Muscle of leg (tissue), 11 donors: ENCODE data around the gene DSCAML1. TPM values are rescaled to one million over a fixed set of nuclear protein-coding genes. Genes with fewer than 3 reads are reported as not detected.

ENCODE experiments used
- DNase-seq: peaks from one replicate; pipeline ENCODE4 v3.0.0; 2013
- H3K27ac ChIP-seq: one replicate; pipeline ENCODE4 v1.5.1; 2013; ENCODE audit warnings: mild to moderate bottlenecking, low read length, control low read depth
- H3K27me3 ChIP-seq: one replicate; pipeline ENCODE4 v1.6.1; 2013; ENCODE audit warnings: low read length; ENCODE audit not compliant: control insufficient read depth, insufficient read depth
- H3K36me3 ChIP-seq: one replicate; pipeline ENCODE4 v1.6.1; 2013; ENCODE audit warnings: low read length; ENCODE audit not compliant: control insufficient read depth, insufficient read depth
- H3K4me1 ChIP-seq: one replicate; pipeline ENCODE4 v1.6.1; 2013; ENCODE audit warnings: low read length; ENCODE audit not compliant: control insufficient read depth, insufficient read depth
- H3K4me3 ChIP-seq: one replicate; pipeline ENCODE4 v1.5.1; 2013; ENCODE audit warnings: low read length, control low read depth
- H3K9me3 ChIP-seq: replicated peaks from 2 replicates; pipeline ENCODE4 v1.6.1; 2013; ENCODE audit warnings: low read depth, low read length; ENCODE audit not compliant: control insufficient read depth
- WGBS: methylation state at CpG from one replicate; pipeline ENCODE4 v1.1.5; 2013; ENCODE audit warnings: missing lambda C conversion rate; ENCODE audit not compliant: insufficient coverage; 5-methylcytosine and 5-hydroxymethylcytosine counted together
- polyA plus RNA-seq, 8 donors: library from polyadenylated mRNA; unstranded; fragments of 120-200 nt; gene quantifications; one replicate each; pipeline versions ENCODE4 v1.2.1 to v1.2.3, GENCODE V29; 2013; ENCODE audit warnings: inconsistent platforms in 1 of 8, low replicate concordance in 1 of 8; ENCODE audit not compliant: insufficient read length in 8 of 8, insufficient read depth in 1 of 8
- total RNA-seq: library from RNA; stranded (reverse); fragments of 120-200 nt; gene quantifications from one replicate; pipeline ENCODE4 v1.2.4, GENCODE V29; 2013

DSCAML1 gene
- total and polyA plus RNA-seq, 9 donors, result 0.28 to 0.80 (median 0.60) TPM

DNA sequence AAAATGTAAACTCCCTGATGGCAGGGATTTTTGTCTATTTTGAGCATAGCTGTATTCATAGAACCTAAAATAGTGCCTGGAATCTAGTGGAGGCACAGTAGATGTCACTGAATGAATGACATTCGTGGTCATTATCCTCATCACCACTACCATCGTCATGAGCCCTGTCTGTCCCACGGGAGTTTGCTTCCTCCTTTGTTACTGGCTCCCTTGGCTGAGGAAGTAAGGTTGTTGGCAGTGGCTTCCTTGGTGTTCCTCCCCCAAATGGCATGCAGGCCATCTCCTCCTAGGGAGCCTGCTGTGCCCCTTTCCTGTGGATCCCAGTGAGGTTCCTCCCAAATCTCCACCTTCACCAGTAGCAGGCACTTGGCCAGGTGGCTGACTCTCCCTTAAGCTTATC is 286.4 kb downstream of the DSCAML1 start:
- H3K4me1 ChIP-seq, result peaks cover 12% of the 10 kb centered on the region
- no peak for DNase-seq
- no CpG with 5 or more reads among the region's 3 CpGs for whole genome bisulfite sequencing
- H3K9me3 ChIP-seq, result no peaks in the 10 kb centered on the region
- no peak overlapping the region for H3K27ac ChIP-seq
- H3K4me3 ChIP-seq, result no peak overlapping the region
- H3K36me3 ChIP-seq, result no peaks in the 10 kb centered on the region
- H3K27me3 ChIP-seq, result peaks cover 8% of the 10 kb centered on the region

- Histone ChIP-seq H3K36me3 (no peaks in the 10 kb centered on the region), H3K27ac (no peak overlapping the region), H3K4me3 (no peak overlapping the region), H3K9me3 (no peaks in the 10 kb centered on the region), H3K4me1 (peaks cover 12% of the 10 kb centered on the region), H3K27me3 (peaks cover 8% of the 10 kb centered on the region)
- 77% methylated on average over 3 of the region's 8 CpGs for WGBS
- DNase-seq, result no peak
Measured at GRCh38 chr11:117509543-117509942, 287.5 kb downstream of the DSCAML1 start.

- 100% methylated on average over 1 of the region's 6 CpGs for WGBS
- H3K4me3 ChIP-seq, result no peak overlapping the region
- H3K36me3 ChIP-seq, result no peaks in the 10 kb centered on the region
- DNase-seq, result no peak
- H3K9me3 ChIP-seq, result no peaks in the 10 kb centered on the region
- H3K27me3 ChIP-seq, result peaks cover 15% of the 10 kb centered on the region
- H3K27ac ChIP-seq, result no peak overlapping the region
- H3K4me1 ChIP-seq, result peaks cover 18% of the 10 kb centered on the region
Measured at GRCh38 chr11:117506971-117507370, 290.0 kb downstream of the DSCAML1 start.

DNA sequence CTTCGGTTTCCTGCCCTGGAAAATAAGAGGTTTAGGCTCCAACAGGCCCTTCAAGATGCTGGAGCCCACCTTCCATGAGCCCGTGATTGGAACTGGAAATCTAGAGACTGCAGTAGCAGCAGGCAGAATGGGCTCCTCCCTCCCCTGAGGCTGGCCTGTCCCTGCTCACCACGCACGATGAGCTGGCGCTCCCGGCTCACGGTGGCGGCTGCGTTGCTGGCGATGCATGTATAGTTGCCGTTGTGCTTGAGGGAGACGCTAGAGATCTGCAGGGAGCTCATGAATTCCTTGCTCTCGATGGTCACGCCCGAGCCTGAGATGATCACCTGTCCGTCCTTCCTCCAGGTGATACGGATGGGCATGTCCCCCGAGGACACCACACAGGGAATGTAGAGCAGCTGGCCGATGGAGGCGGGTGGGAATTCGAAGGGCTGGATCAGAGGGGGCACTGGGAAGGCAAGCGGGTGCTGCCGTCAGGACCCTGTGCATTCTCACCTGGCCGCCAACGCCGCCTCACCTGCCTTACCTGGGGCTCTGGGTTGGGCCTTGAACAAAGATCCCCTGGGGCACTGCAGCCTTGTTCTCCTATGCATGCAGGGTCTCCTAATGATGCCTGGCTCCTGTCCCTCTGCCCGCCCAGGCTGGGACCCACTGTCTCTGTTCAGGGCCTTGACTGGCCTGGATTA is 291.6 kb downstream of the DSCAML1 start:
- 88% methylated on average over 27 of the region's 27 CpGs for WGBS
- no peak for DNase-seq
- no peaks in the 10 kb centered on the region for H3K36me3 ChIP-seq

DNA sequence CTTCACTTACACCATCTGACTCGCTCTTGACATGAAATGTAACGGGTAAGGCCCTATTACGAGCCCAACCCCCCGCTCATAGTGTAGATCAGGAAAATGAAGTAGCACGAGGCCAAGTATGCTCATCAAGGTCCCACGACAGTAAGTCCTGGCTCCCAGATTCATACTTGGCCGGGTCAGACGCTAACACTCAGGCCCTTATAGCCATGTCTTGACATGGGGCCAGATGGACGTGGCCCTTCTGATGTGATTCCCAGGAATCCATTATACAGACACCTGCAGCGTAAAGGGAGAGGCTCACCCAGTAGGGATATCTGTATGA is 294.3 kb downstream of the DSCAML1 start:
- peaks cover 6% of the 10 kb centered on the region for H3K4me1 ChIP-seq
- no peak overlapping the region for H3K4me3 ChIP-seq
- peaks cover 11% of the 10 kb centered on the region for H3K27me3 ChIP-seq
- no peaks in the 10 kb centered on the region for H3K9me3 ChIP-seq
- H3K27ac ChIP-seq, result no peak overlapping the region
- WGBS, result 19% methylated on average over 8 of the region's 10 CpGs
- no peaks in the 10 kb centered on the region for H3K36me3 ChIP-seq
- peak; percentile 72 for DNase-seq

More for the DNA sequence above, 291.6 kb downstream of the DSCAML1 start:
- Histone ChIP-seq H3K4me3 (no peak overlapping the region), H3K4me1 (peaks cover 9% of the 10 kb centered on the region), H3K27ac (no peak overlapping the region), H3K9me3 (no peaks in the 10 kb centered on the region), H3K27me3 (peaks cover 11% of the 10 kb centered on the region)

DNA sequence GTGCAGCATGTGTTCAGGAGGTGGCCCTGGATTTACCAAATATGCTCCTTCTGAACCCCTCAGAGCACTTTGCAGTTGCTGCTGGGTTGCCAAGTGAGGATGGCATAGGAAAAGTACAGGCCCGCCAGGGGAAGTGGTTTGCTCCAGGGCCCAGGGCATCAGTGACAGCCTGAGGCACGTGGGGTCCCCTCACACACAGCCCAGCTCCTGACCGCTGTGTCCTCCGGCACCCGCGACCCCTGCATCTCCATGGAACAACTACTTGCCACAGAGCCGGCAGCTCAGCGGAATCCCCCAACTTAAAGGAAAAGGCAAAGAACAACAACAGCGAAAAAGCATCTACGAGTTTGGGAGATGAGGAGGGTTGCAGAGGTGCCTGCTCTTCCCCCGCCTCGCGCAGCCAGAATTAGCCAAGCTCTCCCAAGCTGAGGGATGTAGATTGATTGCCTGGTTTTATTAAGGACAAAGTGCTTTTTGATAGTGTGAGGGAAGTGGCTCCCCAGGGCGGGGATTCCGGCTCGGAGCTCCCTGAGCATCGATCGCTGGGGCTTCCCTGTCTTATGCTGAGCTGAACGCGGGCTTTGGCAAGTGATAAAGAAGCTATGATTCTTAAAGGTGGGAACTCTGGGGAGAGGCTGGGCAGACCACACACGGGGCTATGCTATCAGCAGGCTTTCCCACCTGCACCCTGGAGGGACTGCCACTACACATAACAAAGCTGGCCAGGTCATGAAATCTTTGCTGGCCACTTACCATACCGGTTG is 294.8 kb downstream of the DSCAML1 start:
- DNase-seq, result no peak
- Histone ChIP-seq H3K4me3 (no peak overlapping the region), H3K27ac (no peak overlapping the region), H3K9me3 (no peaks in the 10 kb centered on the region), H3K27me3 (peaks cover 11% of the 10 kb centered on the region), H3K36me3 (no peaks in the 10 kb centered on the region), H3K4me1 (peaks cover 6% of the 10 kb centered on the region)
- whole genome bisulfite sequencing, result 24% methylated on average over 9 of the region's 22 CpGs

DNA sequence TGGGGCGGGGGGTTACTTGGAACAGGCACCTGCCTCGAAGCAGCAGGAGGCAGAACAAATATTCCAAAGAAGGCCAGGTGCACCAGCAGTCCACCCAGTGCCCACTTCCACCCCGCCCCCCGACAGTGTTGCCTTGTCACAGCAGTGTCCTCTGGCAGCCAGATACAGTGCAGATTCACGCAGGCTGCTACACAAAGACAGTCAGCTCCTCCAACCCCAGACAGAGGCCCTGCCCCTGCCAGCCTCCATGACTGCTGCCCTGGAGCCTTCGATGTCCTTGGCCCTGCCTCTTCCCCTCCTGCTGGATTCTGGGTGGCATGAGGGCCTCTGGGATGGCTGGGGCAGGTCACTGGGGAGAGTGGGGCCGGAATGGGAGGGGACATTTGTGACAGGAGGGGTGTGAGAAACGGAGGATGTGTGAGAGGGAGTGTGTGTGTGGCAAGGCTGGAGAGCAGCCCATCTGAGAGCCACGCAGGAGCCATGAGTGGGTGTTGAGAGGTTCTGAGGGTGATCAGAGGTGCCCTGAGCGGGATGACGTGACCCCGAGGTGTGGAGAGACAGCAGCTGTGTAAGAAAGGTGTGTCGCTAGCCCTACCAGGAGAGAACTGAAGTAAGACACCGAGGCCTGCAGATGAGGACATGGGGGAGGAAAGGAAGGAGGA is 295.6 kb downstream of the DSCAML1 start:
- Histone ChIP-seq H3K27me3 (peaks cover 11% of the 10 kb centered on the region), H3K4me1 (peaks cover 6% of the 10 kb centered on the region), H3K27ac (no peak overlapping the region), H3K4me3 (no peak overlapping the region), H3K36me3 (no peaks in the 10 kb centered on the region), H3K9me3 (no peaks in the 10 kb centered on the region)
- DNase-seq, result no peak
- WGBS, result 76% methylated on average over 14 of the region's 14 CpGs

- DNase-seq, result no peak
- 94% methylated on average over 4 of the region's 6 CpGs for WGBS
- Histone ChIP-seq H3K4me1 (peaks cover 6% of the 10 kb centered on the region), H3K27me3 (peaks cover 7% of the 10 kb centered on the region), H3K27ac (no peak overlapping the region), H3K9me3 (no peaks in the 10 kb centered on the region), H3K36me3 (no peaks in the 10 kb centered on the region), H3K4me3 (no peak overlapping the region)
Measured at GRCh38 chr11:117498791-117499190, 298.2 kb downstream of the DSCAML1 start.

GRCh38 chr11:117497206-117497951 is 299.6 kb downstream of the DSCAML1 start:
- no peak for DNase-seq
- Histone ChIP-seq H3K4me1 (peaks cover 4% of the 10 kb centered on the region), H3K9me3 (no peaks in the 10 kb centered on the region), H3K4me3 (no peak overlapping the region), H3K27me3 (peaks cover 10% of the 10 kb centered on the region), H3K36me3 (no peaks in the 10 kb centered on the region), H3K27ac (no peak overlapping the region)
- 72% methylated on average over 7 of the region's 11 CpGs for WGBS

DNA sequence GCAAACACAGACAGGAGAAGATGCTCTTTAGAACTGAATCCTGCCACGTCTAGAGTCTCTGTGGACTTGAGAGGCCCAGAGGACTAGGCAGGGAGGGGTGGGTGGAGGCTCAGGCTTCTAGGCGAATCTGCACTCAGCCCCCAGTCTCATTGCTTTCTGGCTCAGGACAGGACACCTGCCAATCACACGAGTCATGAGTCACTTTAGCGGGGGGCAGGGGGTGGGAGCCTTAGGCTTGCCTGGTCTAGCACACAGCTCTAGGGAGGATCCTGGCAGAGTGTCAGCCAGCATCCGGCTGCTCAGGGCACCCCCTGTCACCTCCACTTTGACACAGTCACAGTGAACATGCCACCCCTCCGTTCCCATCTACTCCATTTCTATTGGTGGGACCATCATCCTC is 301.7 kb downstream of the DSCAML1 start:
- WGBS, result 80% methylated on average over 6 of the region's 6 CpGs

More for the DNA sequence above, 301.7 kb downstream of the DSCAML1 start:
- Histone ChIP-seq H3K27ac (no peak overlapping the region), H3K9me3 (no peaks in the 10 kb centered on the region), H3K27me3 (peaks cover 19% of the 10 kb centered on the region), H3K4me3 (no peak overlapping the region), H3K36me3 (no peaks in the 10 kb centered on the region), H3K4me1 (peaks cover 6% of the 10 kb centered on the region)
- DNase-seq, result no peak
